Measurements from ENCODE around the gene TUBGCP5. TPM values are rescaled to one million over a fixed set of nuclear protein-coding genes. Genes with fewer than 3 reads are reported as not detected.

The TUBGCP5 gene
- total RNA-seq, 1 donor from 2014 or later: 27.1 TPM

GRCh38 chr15:23035964-23036566, 3.3 kb downstream of the TUBGCP5 start:
- Mint-ChIP-seq H3K4me1 (peaks cover 11% of the 10 kb centered on the region), H3K9me3 (no peaks in the 10 kb centered on the region), H3K4me3 (no peak overlapping the region), H3K27me3 (ENCODE audit: low read depth) (no peaks in the 10 kb centered on the region), H3K27ac (no peak overlapping the region), H3K36me3 (peaks cover 15% of the 10 kb centered on the region)
- peak; percentile 75 for TF ChIP-seq CTCF (IDR thresholded peaks at IDR 0.05; ENCODE audit: unreplicated experiment)
- DNase-seq (ENCODE audit: low spot score in 2 of 2, unreplicated experiment in 2 of 2): peak in 1 of 2 experiments; percentile 56

- Mint-ChIP-seq H3K9me3 (no peaks in the 10 kb centered on the region), H3K27ac (no peak overlapping the region), H3K4me3 (no peak overlapping the region), H3K27me3 (ENCODE audit: low read depth) (no peaks in the 10 kb centered on the region), H3K4me1 (peaks cover 8% of the 10 kb centered on the region), H3K36me3 (peaks cover 17% of the 10 kb centered on the region)
- TF ChIP-seq CTCF (IDR thresholded peaks at IDR 0.05; ENCODE audit: unreplicated experiment): no peak
- no peak for DNase-seq (ENCODE audit: low spot score in 2 of 2, unreplicated experiment in 2 of 2)
These were observed 5.4 kb downstream of the TUBGCP5 start for GRCh38 chr15:23033979-23034378.

GRCh38 chr15:23026218-23026617, 13.2 kb downstream of the TUBGCP5 start:
- no peak for TF ChIP-seq CTCF (IDR thresholded peaks at IDR 0.05; ENCODE audit: unreplicated experiment)
- Mint-ChIP-seq H3K4me3 (no peak overlapping the region), H3K27ac (no peak overlapping the region), H3K9me3 (no peaks in the 10 kb centered on the region), H3K27me3 (ENCODE audit: low read depth) (no peaks in the 10 kb centered on the region), H3K36me3 (peaks cover 33% of the 10 kb centered on the region), H3K4me1 (no peaks in the 10 kb centered on the region)
- no peak for DNase-seq (ENCODE audit: low spot score in 2 of 2, unreplicated experiment in 2 of 2)

GRCh38 chr15:23022156-23022555, 17.2 kb downstream of the TUBGCP5 start:
- no peak for DNase-seq (ENCODE audit: low spot score in 2 of 2, unreplicated experiment in 2 of 2)
- Mint-ChIP-seq H3K4me3 (no peak overlapping the region), H3K36me3 (peaks cover 31% of the 10 kb centered on the region), H3K9me3 (no peaks in the 10 kb centered on the region), H3K4me1 (no peaks in the 10 kb centered on the region), H3K27ac (no peak overlapping the region), H3K27me3 (ENCODE audit: low read depth) (no peaks in the 10 kb centered on the region)
- no peak for TF ChIP-seq CTCF (IDR thresholded peaks at IDR 0.05; ENCODE audit: unreplicated experiment)

- no peaks in the 10 kb centered on the region for H3K27me3 Mint-ChIP-seq (ENCODE audit: low read depth)
- H3K9me3 Mint-ChIP-seq: no peaks in the 10 kb centered on the region
- H3K27ac Mint-ChIP-seq: no peak overlapping the region
- no peak for DNase-seq (ENCODE audit: low spot score in 2 of 2, unreplicated experiment in 2 of 2)
- no peaks in the 10 kb centered on the region for H3K4me1 Mint-ChIP-seq
- no peak for TF ChIP-seq CTCF (IDR thresholded peaks at IDR 0.05; ENCODE audit: unreplicated experiment)
- H3K36me3 Mint-ChIP-seq: peaks cover 23% of the 10 kb centered on the region
- H3K4me3 Mint-ChIP-seq: no peak overlapping the region
These were observed 24.9 kb downstream of the TUBGCP5 start for GRCh38 chr15:23014394-23015000.

All from mesothelial cell of epicardium (in vitro differentiated cells).